ENCODE data around the gene TMEM192.

Gene TMEM192

DNA sequence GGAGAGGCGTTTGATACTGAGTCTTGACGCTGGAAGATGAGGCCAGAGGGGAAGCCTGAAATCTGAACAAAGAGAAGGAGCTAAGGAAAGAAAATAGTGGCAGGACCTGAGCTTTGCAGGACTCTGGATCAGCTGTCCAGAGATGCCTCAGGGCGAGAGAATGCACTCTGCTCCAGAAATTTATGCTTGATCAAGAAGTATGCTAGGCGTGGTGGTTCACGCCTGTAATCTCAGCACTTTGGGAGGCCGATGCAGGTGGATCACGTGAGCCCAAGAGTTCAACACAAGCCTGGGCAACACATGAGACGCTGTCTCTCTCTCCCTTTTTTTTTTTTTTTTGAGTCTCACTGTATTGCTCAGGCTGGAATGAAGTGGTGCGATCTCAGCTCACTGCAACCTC is 57.1 kb downstream of the TMEM192 start:
- Histone ChIP-seq H4K20me1 (ENCODE audit: insufficient read depth, low read length) (no peaks in the 10 kb centered on the region), H2AFZ (ENCODE audit: low read length) (no peak overlapping the region)

DNA sequence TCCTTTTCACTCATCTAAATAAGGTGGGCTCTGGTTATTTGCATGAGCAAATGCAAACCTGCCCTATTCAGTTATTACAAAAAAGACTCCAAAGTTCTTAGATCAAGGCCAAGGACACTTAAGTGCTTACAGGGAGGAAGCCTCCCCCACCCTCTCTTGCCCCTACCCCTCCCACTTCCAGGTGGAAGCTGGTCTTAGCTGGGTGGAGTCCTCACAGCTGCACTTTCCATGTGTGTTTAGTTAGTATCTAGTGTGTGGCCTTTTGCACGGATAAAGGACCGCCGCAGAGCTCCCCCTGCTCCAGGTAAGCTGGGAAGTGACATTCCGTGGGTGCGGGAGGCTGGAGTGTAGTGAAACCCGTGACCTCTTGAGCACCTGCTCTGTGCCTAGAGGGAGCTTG is 59.0 kb downstream of the TMEM192 start, which contains the start of gene TRIM75:
TSS of gene TRIM75 (plus strand) at position 222 of the 400 bp plus-strand sequence. CDS start 5,282 bp downstream, outside the sequence.
- Histone ChIP-seq H3K9me2 (replicated peaks; ENCODE audit: insufficient read depth, low read length) (no peaks in the 10 kb centered on the region), H3K4me3 (ENCODE audit: low read length) (no peak within 1 kb of the TSS), H4K20me1 (ENCODE audit: insufficient read depth, low read length) (no peaks in the 10 kb centered on the region), H3K4me2 (ENCODE audit: low read depth, low read length) (no peak within 1 kb of the TSS), H3K4me1 (ENCODE audit: low read length) (no peaks in the 10 kb centered on the region), H3K27me3 (replicated peaks; ENCODE audit: insufficient read depth, low read length) (no peaks in the 10 kb centered on the region), H3K9ac (ENCODE audit: low read length) (no peak within 1 kb of the TSS), H3K9me3 (replicated peaks; ENCODE audit: insufficient read depth, low read length) (no peaks in the 10 kb centered on the region), H3K27ac (ENCODE audit: low read length) (no peak within 1 kb of the TSS), H2AFZ (ENCODE audit: low read length) (no peak within 1 kb of the TSS), H3K36me3 (replicated peaks; ENCODE audit: insufficient read depth, low read length) (no peaks in the 10 kb centered on the region), H3F3A (ENCODE audit: insufficient read depth, low read length) (no peaks in the 10 kb centered on the region), H3K79me2 (ENCODE audit: low read length) (no peaks in the 10 kb centered on the region)
- no peak for TF ChIP-seq EZH2 (optimal IDR thresholded peaks at IDR 0.05; ENCODE audit: low read depth, low read length)
- DNase-seq = no peak

More for the DNA sequence above, 57.1 kb downstream of the TMEM192 start:
- Histone ChIP-seq H3K27me3 (replicated peaks; ENCODE audit: insufficient read depth, low read length) (no peaks in the 10 kb centered on the region), H3K4me2 (ENCODE audit: low read depth, low read length) (no peak overlapping the region), H3K4me1 (ENCODE audit: low read length) (no peaks in the 10 kb centered on the region), H3K9me2 (replicated peaks; ENCODE audit: insufficient read depth, low read length) (no peaks in the 10 kb centered on the region), H3K79me2 (ENCODE audit: low read length) (no peaks in the 10 kb centered on the region), H3F3A (ENCODE audit: insufficient read depth, low read length) (no peaks in the 10 kb centered on the region), H3K27ac (ENCODE audit: low read length) (no peak overlapping the region), H3K4me3 (ENCODE audit: low read length) (no peak overlapping the region), H3K9ac (ENCODE audit: low read length) (no peak overlapping the region), H3K9me3 (replicated peaks; ENCODE audit: insufficient read depth, low read length) (no peaks in the 10 kb centered on the region), H3K36me3 (replicated peaks; ENCODE audit: insufficient read depth, low read length) (no peaks in the 10 kb centered on the region)
- TF ChIP-seq EZH2phosphoT487 (IDR thresholded peaks at IDR 0.05; ENCODE audit: low read length) = no peak
- DNase-seq = no peak

DNA sequence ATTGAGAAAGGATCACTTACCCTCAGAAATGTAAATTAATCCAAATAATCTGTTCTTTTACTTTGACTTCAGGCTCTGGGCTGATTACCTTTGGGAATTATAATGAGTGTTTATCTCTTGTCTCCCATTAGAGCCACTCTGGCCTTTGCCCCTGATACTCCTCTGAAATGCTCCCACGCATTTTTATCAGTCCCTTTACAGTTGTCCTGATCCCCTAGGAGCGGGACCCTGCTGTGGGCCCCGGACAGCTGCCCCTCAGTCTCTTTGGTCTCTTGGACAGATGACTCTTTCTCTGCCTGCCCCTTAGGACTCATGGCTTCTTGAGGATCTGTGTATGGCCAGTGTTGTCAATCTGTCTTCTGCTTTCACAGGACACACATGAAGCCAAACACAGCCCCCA is 60.0 kb downstream of the TMEM192 start:
- TF ChIP-seq EZH2 (optimal IDR thresholded peaks at IDR 0.05; ENCODE audit: low read depth, low read length) (no peak), EZH2phosphoT487 (IDR thresholded peaks at IDR 0.05; ENCODE audit: low read length) (no peak)
- TF ChIP-seq, protein P1, sequence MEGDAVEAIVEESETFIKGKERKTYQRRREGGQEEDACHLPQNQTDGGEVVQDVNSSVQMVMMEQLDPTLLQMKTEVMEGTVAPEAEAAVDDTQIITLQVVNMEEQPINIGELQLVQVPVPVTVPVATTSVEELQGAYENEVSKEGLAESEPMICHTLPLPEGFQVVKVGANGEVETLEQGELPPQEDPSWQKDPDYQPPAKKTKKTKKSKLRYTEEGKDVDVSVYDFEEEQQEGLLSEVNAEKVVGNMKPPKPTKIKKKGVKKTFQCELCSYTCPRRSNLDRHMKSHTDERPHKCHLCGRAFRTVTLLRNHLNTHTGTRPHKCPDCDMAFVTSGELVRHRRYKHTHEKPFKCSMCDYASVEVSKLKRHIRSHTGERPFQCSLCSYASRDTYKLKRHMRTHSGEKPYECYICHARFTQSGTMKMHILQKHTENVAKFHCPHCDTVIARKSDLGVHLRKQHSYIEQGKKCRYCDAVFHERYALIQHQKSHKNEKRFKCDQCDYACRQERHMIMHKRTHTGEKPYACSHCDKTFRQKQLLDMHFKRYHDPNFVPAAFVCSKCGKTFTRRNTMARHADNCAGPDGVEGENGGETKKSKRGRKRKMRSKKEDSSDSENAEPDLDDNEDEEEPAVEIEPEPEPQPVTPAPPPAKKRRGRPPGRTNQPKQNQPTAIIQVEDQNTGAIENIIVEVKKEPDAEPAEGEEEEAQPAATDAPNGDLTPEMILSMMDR (IDR thresholded peaks at IDR 0.05; ENCODE audit: low read length) = no peak
- Histone ChIP-seq H2AFZ (ENCODE audit: low read length) (no peak overlapping the region), H3K4me3 (ENCODE audit: low read length) (no peak overlapping the region)

DNA sequence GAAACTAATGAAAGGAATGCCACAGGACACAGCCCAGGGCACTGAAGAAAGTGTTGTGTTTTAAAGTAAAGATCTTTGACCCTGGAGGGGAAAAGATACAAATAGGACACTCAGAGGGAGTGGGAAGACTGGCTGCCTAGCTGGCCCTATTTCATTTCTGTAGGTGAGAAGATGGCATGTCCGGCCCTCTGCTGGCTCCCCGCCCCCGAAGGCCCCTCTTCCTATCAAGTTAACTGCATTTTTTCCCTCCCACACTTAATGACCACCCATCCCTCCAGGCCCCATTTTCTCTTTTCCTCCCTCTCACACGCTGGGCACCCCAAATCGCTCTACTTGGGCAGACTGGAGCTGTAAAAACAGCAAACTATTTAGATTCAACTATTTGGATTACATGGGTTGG is 64.5 kb downstream of the TMEM192 start:
- no peak for DNase-seq
- no peak overlapping the region for H3K4me3 ChIP-seq (ENCODE audit: low read length)
- H3K79me2 ChIP-seq (ENCODE audit: low read length) = no peaks in the 10 kb centered on the region
- no peak overlapping the region for H2AFZ ChIP-seq (ENCODE audit: low read length)
- no peaks in the 10 kb centered on the region for H3K9me3 ChIP-seq (replicated peaks; ENCODE audit: insufficient read depth, low read length)
- H3K27me3 ChIP-seq (replicated peaks; ENCODE audit: insufficient read depth, low read length) = no peaks in the 10 kb centered on the region
- no peaks in the 10 kb centered on the region for H3K4me1 ChIP-seq (ENCODE audit: low read length)
- no peaks in the 10 kb centered on the region for H3K36me3 ChIP-seq (replicated peaks; ENCODE audit: insufficient read depth, low read length)
- no peaks in the 10 kb centered on the region for H4K20me1 ChIP-seq (ENCODE audit: insufficient read depth, low read length)
- no peak overlapping the region for H3K27ac ChIP-seq (ENCODE audit: low read length)
- H3K9me2 ChIP-seq (replicated peaks; ENCODE audit: insufficient read depth, low read length) = no peaks in the 10 kb centered on the region
- no peak overlapping the region for H3K4me2 ChIP-seq (ENCODE audit: low read depth, low read length)
- no peaks in the 10 kb centered on the region for H3F3A ChIP-seq (ENCODE audit: insufficient read depth, low read length)
- H3K9ac ChIP-seq (ENCODE audit: low read length) = no peak overlapping the region
- TF ChIP-seq EZH2 (optimal IDR thresholded peaks at IDR 0.05; ENCODE audit: low read depth, low read length) = no peak

More for the DNA sequence above, 60.0 kb downstream of the TMEM192 start:
- no peaks in the 10 kb centered on the region for H3K9me3 ChIP-seq (replicated peaks; ENCODE audit: insufficient read depth, low read length)
- H3K4me2 ChIP-seq (ENCODE audit: low read depth, low read length) = no peak overlapping the region
- H3K4me1 ChIP-seq (ENCODE audit: low read length) = no peaks in the 10 kb centered on the region
- no peaks in the 10 kb centered on the region for H3K9me2 ChIP-seq (replicated peaks; ENCODE audit: insufficient read depth, low read length)
- H3K27me3 ChIP-seq (replicated peaks; ENCODE audit: insufficient read depth, low read length) = no peaks in the 10 kb centered on the region
- no peaks in the 10 kb centered on the region for H3F3A ChIP-seq (ENCODE audit: insufficient read depth, low read length)
- H4K20me1 ChIP-seq (ENCODE audit: insufficient read depth, low read length) = no peaks in the 10 kb centered on the region
- no peaks in the 10 kb centered on the region for H3K36me3 ChIP-seq (replicated peaks; ENCODE audit: insufficient read depth, low read length)
- H3K79me2 ChIP-seq (ENCODE audit: low read length) = no peaks in the 10 kb centered on the region
- no peak overlapping the region for H3K9ac ChIP-seq (ENCODE audit: low read length)
- no peak for DNase-seq
- no peak overlapping the region for H3K27ac ChIP-seq (ENCODE audit: low read length)

Data from MM.1S (cell line).